HG02970 (cell line): ENCODE results near the gene SCOC.
"Not testable (repeated sequence)": the region's sequence is repeated elsewhere in the genome, so short reads cannot be mapped to it uniquely, and the experiment has no call there.

ENCODE experiments used
- ATAC-seq: cut with Tn5 transposase; IDR thresholded peaks from one replicate; pipeline ENCODE4 v1.9.1; 2021; ENCODE audit warnings: mild to moderate bottlenecking, moderate library complexity, moderate number of reproducible peaks; ENCODE audit not compliant: unreplicated experiment, low FRiP score

SCOC gene

DNA sequence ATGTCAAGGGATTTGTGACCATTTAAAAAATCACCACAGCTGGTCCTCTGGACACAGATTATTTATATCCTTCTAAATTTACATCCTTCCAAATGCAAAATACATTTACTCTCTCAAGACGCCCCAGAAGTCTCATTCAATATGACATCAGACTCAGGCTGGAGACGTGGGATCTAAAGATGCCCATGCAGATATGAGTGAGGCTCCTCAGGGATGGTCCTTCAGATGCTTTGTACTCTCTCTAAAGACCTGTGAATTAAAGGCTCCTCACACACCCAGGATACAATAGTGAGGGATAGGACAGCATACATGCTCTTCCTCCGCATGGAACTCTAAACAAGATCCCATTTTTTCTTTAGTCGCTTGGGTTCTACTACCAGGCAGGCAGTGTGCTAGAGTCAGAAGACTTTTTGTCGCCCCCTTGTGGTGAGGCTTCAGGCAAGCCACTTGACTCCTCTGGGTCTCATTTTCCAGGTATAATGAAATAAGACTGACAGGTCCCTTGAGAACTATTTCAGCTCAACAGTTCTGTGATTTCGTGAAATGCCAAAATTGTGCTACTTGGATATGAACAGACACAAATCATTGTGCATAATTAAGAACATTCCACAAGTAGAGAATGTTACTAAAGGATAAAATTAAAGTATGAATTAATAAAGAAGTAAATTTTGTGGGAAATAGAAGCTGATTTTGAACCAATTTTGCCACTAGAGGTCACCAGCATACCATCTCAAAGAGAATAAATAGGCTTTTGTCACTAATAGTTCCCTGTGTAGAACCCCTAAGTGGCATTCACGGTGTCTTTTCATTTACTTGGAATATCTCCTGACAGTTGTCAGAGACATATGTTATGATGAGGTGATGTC, 13.7 kb upstream of the SCOC start:
- ATAC-seq, result peak; percentile 76

DNA sequence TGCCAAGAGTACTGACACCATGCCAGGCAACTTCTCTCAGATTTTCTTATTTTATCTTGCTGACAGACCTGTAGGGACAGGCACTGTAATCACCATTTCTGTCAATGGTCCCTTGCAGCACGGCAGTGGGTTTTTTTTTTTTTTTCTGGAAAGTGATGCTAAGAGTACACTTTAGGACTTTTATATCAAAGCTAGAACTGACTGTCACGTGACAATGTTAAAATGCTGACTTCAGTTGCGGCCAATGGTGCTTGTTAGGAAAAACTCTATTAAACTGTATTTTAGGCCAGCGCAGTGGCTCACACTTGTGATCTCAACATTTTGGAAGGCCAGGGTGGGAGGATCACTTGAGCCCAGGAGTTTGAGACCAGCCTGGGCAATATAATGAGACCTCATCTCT, 12.3 kb upstream of the SCOC start:
- no peak for ATAC-seq

DNA sequence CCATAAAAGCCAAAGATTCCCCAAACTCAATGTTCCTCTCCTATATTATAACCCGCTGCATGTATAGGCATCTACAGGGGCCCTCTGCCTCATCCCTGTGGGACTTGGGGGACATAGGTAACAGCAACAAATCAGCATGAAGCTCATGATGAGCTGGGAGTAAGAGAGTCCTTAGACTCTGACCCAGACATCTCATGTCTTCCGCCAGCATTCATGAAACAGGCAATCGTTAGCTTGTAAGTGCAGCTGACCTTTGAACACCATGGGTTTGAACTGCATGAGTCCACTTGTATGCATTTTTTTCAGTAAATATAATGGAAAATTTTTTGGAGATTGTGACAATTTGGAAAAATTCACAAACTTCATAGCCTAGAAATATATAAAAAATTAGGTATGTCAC, 10.4 kb upstream of the SCOC start:
- ATAC-seq, result no peak

DNA sequence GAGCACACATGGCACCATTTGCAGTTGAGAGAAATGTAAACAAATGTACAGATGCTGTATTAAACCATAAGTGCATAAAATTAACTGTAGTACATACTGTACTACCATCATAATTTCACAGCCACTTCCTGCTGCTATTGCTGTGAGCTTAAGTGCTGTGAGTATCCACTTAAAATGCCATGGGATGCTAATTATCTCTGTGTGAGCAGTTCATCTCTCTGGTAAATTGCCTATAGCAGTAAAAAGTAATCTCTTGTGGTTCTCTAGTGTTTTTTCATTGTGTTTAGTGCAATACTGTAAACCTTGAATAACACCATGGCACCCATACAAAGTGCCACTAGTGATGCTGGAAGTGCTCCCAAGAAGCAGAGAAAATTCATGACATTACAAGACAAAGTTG, 9.9 kb upstream of the SCOC start:
- ATAC-seq, result no peak

DNA sequence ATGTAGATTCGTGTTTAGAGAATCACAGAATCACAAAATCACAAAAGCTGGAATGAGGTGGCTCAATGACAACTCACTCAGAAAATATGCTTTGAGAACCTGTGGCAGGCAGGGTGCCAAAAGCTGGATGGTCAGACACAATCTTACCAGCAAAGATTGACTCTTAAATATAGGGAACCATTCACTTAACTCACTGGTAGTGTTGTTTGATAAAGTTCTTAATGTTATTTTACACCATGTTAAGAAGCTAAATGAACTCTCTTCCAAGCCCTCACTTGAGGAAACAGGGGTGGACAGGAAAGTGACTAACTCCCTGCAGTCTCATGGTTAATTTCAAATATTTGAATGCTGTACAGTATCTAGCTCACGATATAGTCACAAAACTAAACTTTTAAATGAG, 5.7 kb upstream of the SCOC start:
- no peak for ATAC-seq

DNA sequence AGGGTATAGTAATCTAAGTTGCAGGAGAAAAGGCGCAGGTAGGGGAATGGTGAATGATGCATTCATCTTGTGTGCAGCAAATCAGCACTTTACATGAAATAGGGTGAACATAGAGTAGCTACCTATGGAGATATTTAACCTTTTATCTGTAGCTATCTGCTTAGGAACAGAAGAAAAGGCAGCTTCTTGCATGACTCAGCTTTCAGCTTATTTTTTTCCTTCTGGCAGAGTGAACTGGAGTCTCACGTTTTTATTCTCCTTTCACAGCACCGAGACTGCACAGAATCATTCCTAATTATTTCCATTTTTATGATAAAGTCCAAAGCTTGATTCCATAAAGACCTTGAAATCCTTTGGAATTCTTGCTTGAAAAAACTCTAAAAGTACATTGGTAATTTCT, 4.8 kb upstream of the SCOC start:
- ATAC-seq, result no peak

DNA sequence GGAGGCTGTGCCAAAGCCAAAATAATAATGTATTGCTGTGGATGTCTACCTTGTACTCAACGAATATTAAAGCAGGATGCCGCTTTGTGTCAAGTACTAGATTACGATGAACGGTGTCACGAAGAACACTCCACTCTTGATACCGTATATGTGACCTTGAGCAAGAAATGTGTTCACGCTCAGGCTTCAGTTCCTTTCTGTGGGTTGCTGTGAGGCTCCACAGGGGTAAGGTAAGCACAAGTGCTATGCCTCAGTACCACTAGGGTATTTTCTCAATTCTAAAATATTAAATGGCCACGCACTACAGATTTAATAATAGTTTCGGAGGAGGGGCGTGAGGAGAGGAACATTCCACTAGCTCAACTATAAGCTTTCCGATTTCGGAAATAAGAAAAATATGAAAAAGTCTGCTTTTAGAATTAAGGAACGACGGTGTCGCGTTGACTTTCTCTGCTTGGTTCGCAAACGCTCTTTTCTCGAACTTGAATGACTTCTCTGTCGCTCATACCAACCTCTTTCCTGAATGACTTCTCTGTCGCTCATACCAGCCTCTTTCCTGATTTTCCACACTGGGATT, 607 bp upstream of the SCOC start:
- ATAC-seq, result peak; percentile 39

DNA sequence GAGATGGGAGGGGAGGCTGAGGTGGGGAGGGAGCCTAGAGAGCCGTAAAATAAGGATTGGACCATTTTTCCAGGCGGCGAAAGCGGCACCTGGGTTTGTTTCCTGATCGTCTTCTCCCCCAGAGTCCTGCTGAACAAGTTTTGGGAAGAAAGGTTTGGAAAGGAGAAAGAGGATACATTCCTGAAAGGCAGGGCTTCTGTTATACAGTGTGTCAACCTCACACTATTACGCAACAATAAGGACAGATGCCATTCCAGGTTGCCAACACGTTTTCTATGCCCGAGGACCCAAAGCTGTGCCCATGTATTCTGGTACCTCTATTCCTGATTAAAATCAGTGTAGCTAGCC, 658 bp downstream of the SCOC start:
- ATAC-seq, result no peak

DNA sequence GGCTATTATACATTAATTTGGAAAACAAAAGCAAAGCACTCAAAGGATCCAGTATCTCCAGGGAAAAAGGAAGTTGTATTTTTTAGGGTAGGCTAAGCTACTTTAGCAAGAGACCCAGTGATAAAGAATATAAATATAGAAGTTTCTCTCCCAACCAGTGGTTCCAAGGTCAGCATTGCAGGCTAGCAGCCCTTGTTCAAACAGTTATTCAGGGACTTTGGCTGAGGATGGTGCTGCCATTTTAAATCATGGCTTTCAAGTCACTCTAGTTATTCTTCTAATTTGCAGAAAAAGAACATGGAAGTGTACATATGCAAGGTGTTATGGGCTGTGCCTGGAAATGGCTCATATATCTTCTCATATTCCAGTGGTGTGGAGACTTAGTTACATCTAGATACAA, 9.3 kb downstream of the SCOC start:
- ATAC-seq, result no peak

DNA sequence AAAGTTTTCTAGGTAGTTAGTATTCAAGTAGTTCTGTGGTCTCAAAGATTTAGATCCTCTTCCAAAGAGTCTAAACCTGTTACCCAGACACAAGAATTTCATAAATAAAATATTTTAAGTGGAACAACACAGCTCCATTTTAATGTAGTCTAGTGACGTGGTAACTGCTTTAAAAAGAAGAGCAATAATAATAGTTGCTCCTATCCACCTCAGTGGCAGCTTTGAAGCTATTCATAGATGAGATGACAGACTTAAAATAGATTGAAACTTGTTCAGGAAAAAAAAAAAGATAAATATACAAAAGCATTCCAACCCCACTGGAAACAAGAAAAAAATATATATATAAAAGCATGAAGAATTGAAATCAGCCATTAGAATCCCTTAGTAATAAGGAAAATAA, 14.6 kb downstream of the SCOC start:
- ATAC-seq, result no peak

DNA sequence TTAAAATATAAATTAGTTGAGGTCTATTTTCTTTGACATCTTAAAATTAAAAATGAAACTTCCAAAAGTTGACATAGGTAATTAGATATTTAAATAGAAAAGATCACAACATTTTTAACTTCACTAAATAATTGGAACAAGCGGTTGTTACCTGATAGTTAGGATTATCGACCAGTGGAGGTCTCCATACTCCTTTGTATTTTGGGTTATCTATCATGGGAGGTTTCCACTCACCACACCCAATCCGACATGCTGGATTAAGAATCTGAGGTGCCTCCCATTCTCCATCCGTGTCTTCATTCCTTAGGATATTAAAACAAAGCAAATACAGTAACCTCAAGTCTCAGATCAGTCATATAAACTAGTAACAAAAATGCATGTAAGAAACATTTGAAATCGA, 22.2 kb downstream of the SCOC start:
- ATAC-seq, result no peak

DNA sequence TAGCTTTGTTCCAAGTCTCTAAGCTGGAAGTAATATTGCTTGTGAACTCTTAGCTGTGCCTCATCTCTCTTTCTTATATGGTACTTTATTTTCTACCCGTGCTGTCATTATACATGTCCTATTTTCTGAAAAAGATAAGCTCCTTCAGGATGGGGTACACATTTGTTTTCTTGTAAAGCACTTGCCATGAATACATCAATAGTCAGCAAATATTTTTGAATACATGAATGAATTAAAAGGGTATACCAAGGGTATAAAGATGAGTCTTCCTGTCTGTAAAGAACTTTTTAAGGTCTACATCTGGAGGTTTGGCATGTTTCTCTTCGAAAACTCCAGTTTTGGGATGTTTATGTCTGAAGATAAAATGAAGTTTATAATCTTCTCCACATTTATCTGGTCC, 26.7 kb downstream of the SCOC start:
- ATAC-seq, result no peak

DNA sequence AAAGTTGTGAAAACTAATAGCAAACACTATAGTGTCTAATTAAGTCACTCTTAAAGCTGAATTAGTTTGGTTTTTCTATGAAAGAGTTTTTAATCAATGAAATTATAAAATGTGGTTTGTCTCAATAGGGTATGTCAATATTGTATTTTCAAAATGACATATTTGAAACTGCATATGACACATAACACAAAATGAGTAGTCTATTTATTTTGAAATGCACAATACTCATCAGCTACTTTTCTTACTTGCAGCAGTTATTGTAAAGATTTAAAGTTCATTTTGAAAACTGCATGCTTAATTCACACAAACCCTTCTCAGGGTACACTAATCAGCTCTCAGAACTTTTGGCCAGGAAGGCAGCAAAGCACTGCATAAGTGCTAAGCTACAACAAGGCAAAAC, 32.8 kb downstream of the SCOC start:
- ATAC-seq, result no peak

DNA sequence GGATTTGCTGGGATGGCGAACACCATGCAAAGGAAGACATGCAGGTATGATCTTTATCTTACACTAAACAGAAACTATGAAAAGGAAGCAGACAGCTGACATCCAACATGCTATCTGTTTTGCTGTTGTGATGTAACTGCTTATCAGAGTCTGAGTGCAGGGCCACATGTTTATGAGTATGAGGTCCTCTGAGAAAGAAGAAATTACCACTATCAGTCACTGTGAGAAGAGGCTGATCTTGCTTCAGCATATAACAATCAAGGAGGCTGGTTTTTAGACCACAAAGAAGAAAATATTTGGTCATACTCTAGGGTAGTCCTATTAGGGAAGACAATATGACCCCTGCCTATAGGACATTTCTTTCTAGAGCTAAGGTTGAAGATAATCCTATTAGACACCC, 35.5 kb downstream of the SCOC start:
- ATAC-seq, result no peak

DNA sequence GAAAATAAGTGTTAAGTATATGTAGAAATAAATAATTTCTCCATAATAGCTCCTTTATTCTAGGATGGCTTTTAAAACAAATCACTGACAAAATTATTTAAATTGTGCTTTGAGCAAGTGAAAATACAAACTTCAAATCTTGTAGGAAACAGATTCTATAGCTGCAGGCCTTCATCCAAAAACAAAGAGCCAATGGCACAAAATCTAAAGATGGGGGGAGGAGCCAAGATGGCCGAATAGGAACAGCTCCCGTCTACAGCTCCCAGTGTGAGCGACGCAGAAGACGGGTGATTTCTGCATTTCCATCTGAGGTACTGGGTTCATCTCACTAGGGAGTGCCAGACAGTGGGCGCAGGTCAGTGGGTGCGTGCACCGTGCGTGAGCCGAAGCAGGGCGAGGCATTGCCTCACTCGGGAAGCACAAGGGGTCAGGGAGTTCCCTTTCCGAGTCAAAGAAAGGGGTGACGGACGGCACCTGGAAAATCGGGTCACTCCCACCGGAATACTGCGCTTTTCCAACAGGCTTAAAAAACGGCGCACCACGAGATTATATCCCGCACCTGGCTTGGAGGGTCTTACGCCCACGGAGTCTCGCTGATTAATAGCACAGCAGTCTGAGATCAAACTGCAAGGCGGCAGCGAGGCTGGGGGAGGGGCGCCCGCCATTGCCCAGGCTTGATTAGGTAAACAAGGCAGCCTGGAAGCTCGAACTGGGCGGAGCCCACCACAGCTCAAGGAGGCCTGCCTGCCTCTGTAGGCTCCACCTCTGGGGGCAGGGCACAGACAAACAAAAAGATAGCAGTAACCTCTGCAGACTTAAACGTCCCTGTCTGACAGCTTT, 39.9 kb downstream of the SCOC start:
- ATAC-seq, result not testable (repeated sequence)

DNA sequence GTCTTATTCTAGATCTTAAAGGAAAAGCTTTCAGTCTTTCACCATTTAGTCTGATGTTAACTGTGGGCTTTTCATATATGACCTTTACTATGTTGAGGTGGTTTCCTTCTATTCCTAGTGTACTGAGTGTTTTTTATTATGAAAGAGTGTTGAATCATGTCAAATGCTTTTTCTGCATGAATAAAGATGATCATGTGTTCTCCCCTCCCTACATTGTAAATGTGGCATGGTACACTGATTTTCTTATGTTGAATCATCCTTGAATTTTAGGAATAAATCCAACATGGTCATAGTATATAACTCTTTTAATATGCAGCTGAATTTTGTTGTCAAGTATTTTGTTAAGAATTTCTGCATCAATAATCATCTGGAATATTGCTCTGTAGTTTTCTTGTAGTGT, 49.7 kb downstream of the SCOC start:
- ATAC-seq, result no peak

DNA sequence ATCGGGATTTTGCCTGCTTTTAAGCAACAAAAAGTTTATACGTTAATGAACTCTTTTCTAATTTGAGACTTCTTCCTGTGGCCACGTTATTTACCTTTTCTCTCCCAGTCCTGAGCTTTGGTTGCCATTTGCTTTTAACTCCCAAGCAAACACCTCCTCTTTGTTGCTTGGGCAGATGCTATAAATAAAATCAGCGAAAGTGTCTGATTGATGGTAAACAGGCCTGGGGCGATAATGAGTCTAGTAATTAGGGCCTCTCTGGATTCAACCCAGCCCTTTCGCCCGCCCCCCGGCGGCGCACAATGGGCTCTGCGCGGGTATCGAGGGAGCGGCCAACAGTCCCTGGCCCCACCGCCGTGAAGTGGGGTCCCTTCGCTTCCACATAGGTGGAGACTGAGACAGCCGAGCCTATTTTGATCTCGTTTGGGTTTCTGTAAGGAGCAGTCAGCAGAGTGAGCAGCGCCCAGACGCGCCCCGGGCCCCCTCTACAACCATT, 53.2 kb downstream of the SCOC start:
- ATAC-seq, result no peak

DNA sequence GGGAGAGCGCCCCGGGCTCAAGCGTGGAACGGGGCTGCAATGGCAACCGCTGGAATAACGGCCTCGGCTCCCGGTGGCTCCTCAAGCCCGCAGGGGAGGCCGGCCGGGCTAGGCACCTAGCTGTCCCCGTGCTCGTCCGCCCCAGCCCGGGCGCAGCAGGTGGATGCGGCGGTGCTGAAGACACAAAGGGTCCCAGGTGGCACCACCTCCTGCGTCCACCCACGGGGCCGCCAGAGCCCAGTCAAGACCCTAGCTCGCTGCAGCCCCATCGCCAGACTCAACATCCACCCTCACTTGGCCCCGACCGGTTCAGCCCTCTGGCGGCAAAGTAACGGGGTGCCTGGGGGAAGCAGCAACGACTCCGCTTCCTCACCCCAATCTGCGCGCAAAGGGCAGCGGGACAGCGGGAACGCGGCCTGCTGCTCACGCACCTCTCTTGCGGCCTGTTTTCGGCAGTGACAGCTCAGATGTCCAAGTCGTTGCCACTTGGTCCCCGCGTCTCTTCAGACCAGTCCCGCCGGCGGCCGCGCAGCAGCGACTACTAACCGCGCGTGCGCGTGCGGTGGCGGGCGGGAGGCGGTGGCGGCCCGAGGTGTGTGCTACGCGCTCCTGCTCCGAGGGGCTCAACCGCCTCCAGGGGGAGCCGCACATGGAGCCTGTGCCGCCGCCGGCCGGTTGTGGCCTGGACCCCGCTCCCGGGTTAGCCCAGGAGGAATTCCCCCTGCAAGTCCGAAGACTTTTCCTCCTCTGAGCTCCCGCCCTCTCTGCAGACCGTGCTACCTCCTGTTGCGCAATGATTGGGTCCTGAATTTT, 53.9 kb downstream of the SCOC start, which contains the start of gene CLGN:
CLGN (minus strand) TSS at position 543 of the 813 bp plus-strand sequence. CDS start 14,570 bp downstream, outside the sequence.
- peak; percentile 82 for ATAC-seq

DNA sequence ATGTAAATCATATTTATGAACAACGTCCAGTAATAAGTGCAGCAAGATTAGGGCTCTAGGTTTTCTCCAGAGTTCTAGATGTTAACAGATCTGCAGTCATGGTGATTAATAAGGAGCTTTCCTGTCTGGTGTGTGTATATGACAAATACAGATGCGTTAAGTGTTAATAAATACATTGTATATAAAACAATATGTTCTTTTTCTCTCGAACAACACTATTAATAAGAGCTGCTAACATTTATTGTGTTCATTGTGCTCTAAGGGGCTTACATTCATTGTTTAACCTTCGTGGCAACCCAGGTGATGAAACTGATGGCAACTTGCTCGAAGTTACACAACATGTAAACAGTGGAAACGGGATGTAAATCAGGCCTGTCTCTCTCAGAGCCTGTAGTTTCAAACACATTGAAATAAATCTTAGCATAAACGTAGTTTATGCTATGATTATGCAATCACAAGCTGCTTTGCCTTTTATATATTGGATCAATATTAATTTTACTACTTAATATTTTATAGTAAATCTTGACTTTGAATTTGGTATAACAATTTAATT, 54.5 kb downstream of the SCOC start:
- ATAC-seq, result no peak
